H9 (cell line): ENCODE measurements around the gene TENM3. TPM values are rescaled to one million over a fixed set of nuclear protein-coding genes. Genes with fewer than 3 reads are reported as not detected.
A peak's percentile ranks its signal among the peaks of the same experiment; 100 is the strongest.

ENCODE experiments used
- DNase-seq: peaks from one replicate; pipeline ENCODE4 v3.0.0-alpha.2; 2017
- H2AFZ ChIP-seq: one replicate; pipeline ENCODE4 v1.6.1; 2013; ENCODE audit warnings: mild to moderate bottlenecking, low read length, control low read depth, moderate library complexity
- H2AK5ac ChIP-seq: 2 replicates; pipeline ENCODE4 v1.6.1; 2013; ENCODE audit warnings: low read length, control low read depth, mixed read lengths; ENCODE audit not compliant: insufficient read length
- H2BK120ac ChIP-seq: one replicate; pipeline ENCODE4 v1.6.1; 2013; ENCODE audit warnings: low read depth, mild to moderate bottlenecking, low read length, control low read depth, inconsistent platforms; ENCODE audit not compliant: poor library complexity, severe bottlenecking
- H2BK12ac ChIP-seq: 2 replicates; pipeline ENCODE4 v1.6.1; 2013; ENCODE audit warnings: low read length, control low read depth, mixed read lengths, low read depth; ENCODE audit not compliant: insufficient read length
- H2BK15ac ChIP-seq: 2 replicates; pipeline ENCODE4 v1.6.1; 2013; ENCODE audit warnings: low read depth, low read length, control low read depth
- H2BK20ac ChIP-seq: one replicate; pipeline ENCODE4 v1.6.1; 2013; ENCODE audit warnings: low read depth, mild to moderate bottlenecking, low read length, control low read depth, inconsistent platforms; ENCODE audit not compliant: poor library complexity, severe bottlenecking
- H2BK5ac ChIP-seq: 2 replicates; pipeline ENCODE4 v1.6.1; 2013; ENCODE audit warnings: low read length, control low read depth, mixed read lengths; ENCODE audit not compliant: insufficient read length
- H3K14ac ChIP-seq: 2 replicates; pipeline ENCODE4 v1.6.1; 2013; ENCODE audit warnings: low read length, control low read depth; ENCODE audit not compliant: insufficient read depth
- H3K18ac ChIP-seq: 2 replicates; pipeline ENCODE4 v1.6.1; 2013; ENCODE audit warnings: low read depth, mild to moderate bottlenecking, mixed read lengths, low read length, control low read depth; ENCODE audit not compliant: insufficient read length
- H3K23ac ChIP-seq: 2 replicates; pipeline ENCODE4 v1.6.1; 2013; ENCODE audit warnings: low read length, control low read depth, mixed read lengths, low read depth; ENCODE audit not compliant: insufficient read length
- H3K23me2 ChIP-seq: 2 replicates; pipeline ENCODE4 v1.6.1; 2013; ENCODE audit warnings: low read depth, mild to moderate bottlenecking, mixed read lengths, low read length, control low read depth; ENCODE audit not compliant: insufficient read length, poor library complexity, severe bottlenecking
- H3K27ac ChIP-seq: 2 replicates; pipeline ENCODE4 v1.5.1; 2013; ENCODE audit warnings: low read length, control low read depth, mixed read lengths, low read depth; ENCODE audit not compliant: insufficient read length
- H3K27me3 ChIP-seq: 2 replicates; pipeline ENCODE4 v1.6.1; 2013; ENCODE audit warnings: low read length, control low read depth, inconsistent platforms; ENCODE audit not compliant: insufficient read depth
- H3K4ac ChIP-seq: 2 replicates; pipeline ENCODE4 v1.6.1; 2013; ENCODE audit warnings: low read depth, mild to moderate bottlenecking, control low read depth, inconsistent platforms, low read length, moderate library complexity
- H3K4me1 ChIP-seq: 2 replicates; pipeline ENCODE4 v1.6.1; 2013; ENCODE audit warnings: low read length, control low read depth, inconsistent platforms; ENCODE audit not compliant: insufficient read depth
- H3K4me2 ChIP-seq: 2 replicates; pipeline ENCODE4 v1.6.1; 2013; ENCODE audit warnings: low read length, control low read depth, mixed read lengths; ENCODE audit not compliant: insufficient read length, insufficient read depth
- H3K56ac ChIP-seq: 2 replicates; pipeline ENCODE4 v1.6.1; 2013; ENCODE audit warnings: low read depth, mild to moderate bottlenecking, mixed read lengths, low read length, control low read depth; ENCODE audit not compliant: insufficient read length
- H3K79me1 ChIP-seq: 2 replicates; pipeline ENCODE4 v1.6.1; 2013; ENCODE audit warnings: low read depth, mild to moderate bottlenecking, moderate library complexity, low read length, control low read depth, inconsistent platforms; ENCODE audit not compliant: insufficient read depth, poor library complexity, severe bottlenecking
- H3K79me2 ChIP-seq: 2 replicates; pipeline ENCODE4 v1.6.1; 2013; ENCODE audit warnings: low read length, control low read depth, inconsistent platforms; ENCODE audit not compliant: insufficient read depth
- H3K9ac ChIP-seq: 2 replicates; pipeline ENCODE4 v1.6.1; 2013; ENCODE audit warnings: low read length, control low read depth, mixed read lengths; ENCODE audit not compliant: insufficient read length; ENCODE audit errors: extremely low read depth
- H3K9me3 ChIP-seq: one replicate; pipeline ENCODE4 v1.6.1; 2013; ENCODE audit warnings: low read depth, low read length, inconsistent platforms; ENCODE audit not compliant: control insufficient read depth
- H3T11ph ChIP-seq: one replicate; pipeline ENCODE4 v1.6.1; 2013; ENCODE audit warnings: mild to moderate bottlenecking, low read length, control low read depth, inconsistent platforms
- H4K20me1 ChIP-seq: one replicate; pipeline ENCODE4 v1.6.1; 2013; ENCODE audit not compliant: control insufficient read depth, insufficient read length, insufficient read depth
- H4K5ac ChIP-seq: 2 replicates; pipeline ENCODE4 v1.6.1; 2013; ENCODE audit warnings: low read depth, mild to moderate bottlenecking, mixed read lengths, low read length, control low read depth; ENCODE audit not compliant: insufficient read length
- H4K8ac ChIP-seq: replicated peaks from 2 replicates; pipeline ENCODE4 v1.6.1; 2013; ENCODE audit warnings: low read length, control low read depth, mixed read lengths, low read depth; ENCODE audit not compliant: insufficient read length
- H4K91ac ChIP-seq: 2 replicates; pipeline ENCODE4 v1.6.1; 2013; ENCODE audit warnings: low read depth, mild to moderate bottlenecking, moderate library complexity, mixed read lengths, low read length, control low read depth; ENCODE audit not compliant: insufficient read length
- H3K27ac Mint-ChIP-seq, 3 experiments: 2 replicates in 2 of 3; 3 replicates in 1 of 3; pipeline ENCODE4 v1.8.0; 2020 to 2021; ENCODE audit warnings: mixed read lengths in 3 of 3, mild to moderate bottlenecking in 1 of 3, moderate library complexity in 1 of 3
- H3K27me3 Mint-ChIP-seq: 2 replicates; pipeline ENCODE4 v1.8.0; 2021; ENCODE audit warnings: low read depth, mild to moderate bottlenecking, moderate library complexity, mixed read lengths
- H3K36me3 Mint-ChIP-seq, 3 experiments: 2 replicates in 2 of 3; 3 replicates in 1 of 3; pipeline ENCODE4 v1.8.0; 2020 to 2021; ENCODE audit warnings: low read depth in 3 of 3, mixed read lengths in 3 of 3; ENCODE audit not compliant: insufficient read depth in 1 of 3
- H3K4me1 Mint-ChIP-seq, 2 experiments: 2 replicates each; pipeline ENCODE4 v1.8.0; 2020; ENCODE audit warnings: mixed read lengths in 2 of 2
- H3K4me3 Mint-ChIP-seq, 2 experiments: 2 replicates in 1 of 2; 3 replicates in 1 of 2; pipeline ENCODE4 v1.8.0; 2020 to 2021; ENCODE audit warnings: mild to moderate bottlenecking in 2 of 2, mixed read lengths in 2 of 2, moderate library complexity in 1 of 2
- H3K9me3 Mint-ChIP-seq, 2 experiments: 2 replicates in 1 of 2; 3 replicates in 1 of 2; pipeline ENCODE4 v1.8.0; 2020; ENCODE audit warnings: mild to moderate bottlenecking in 2 of 2, mixed read lengths in 2 of 2, moderate library complexity in 1 of 2
- WGBS: extraction: QIAGEN DNeasy Blood & Tissue Kit; methylation state at CpG from one replicate; pipeline ENCODE4 v1.1.7; 2013; ENCODE audit warnings: missing lambda C conversion rate, low lambda C conversion rate, mixed read lengths; ENCODE audit not compliant: insufficient read length; ENCODE audit errors: extremely low coverage; 5-methylcytosine and 5-hydroxymethylcytosine counted together
- total RNA-seq: library from RNA; stranded (reverse); gene quantifications from 2 replicates; pipeline ENCODE4 v1.2.1, GENCODE V29; 2021
- TF ChIP-seq, protein P1 (sequence below): fragments of 200-600 bp; sonication (generic); conservative IDR thresholded peaks from 3 replicates; pipeline ENCODE4 v1.8.0; 2021; ENCODE audit warnings: antibody characterized with exemption, mild to moderate bottlenecking

Gene TENM3
- total RNA-seq, 1 experiment from 2014 or later: 49.6 TPM

DNA sequence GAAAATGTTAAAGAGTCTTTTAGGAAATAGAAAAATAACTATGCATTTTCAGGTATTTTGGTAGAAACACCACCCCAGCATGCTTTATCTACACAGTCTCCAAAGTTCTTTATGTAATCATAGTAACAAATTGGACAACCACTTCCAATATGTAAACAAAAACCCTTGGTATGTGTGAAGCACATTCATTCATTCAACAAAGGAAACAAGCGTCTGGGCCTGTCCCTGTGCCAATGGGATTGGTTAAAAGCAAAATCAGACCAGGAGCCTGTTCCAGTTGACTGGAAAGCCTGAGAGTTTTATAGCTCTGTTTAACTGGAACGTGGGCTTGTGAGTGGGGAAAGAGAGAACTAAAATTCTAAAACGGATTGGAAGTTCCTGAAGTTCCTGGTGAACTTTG lies 41.3 kb upstream of the TENM3 start:
- Histone ChIP-seq H3K27ac (no peak overlapping the region), H3K23me2 (no peaks in the 10 kb centered on the region), H2AK5ac (no peak overlapping the region), H3K27me3 (no peaks in the 10 kb centered on the region; the same call in 1 of the 2 replicates), H3K14ac (no peak overlapping the region), H2BK5ac (no peak overlapping the region), H3K56ac (no peak overlapping the region), H3K4me2 (no peak overlapping the region), H4K8ac (no peak overlapping the region), H2BK12ac (no peak overlapping the region), H3K79me2 (peaks cover 1% of the 10 kb centered on the region; the same call in 1 of the 2 replicates), H4K20me1 (no peaks in the 10 kb centered on the region), H3K9me3 (no peaks in the 10 kb centered on the region), H3K4me1 (peaks cover 8% of the 10 kb centered on the region; the same call in 1 of the 2 replicates), H2AFZ (no peak overlapping the region), H3K18ac (no peak overlapping the region), H4K91ac (no peak overlapping the region), H3K79me1 (peaks cover 2% of the 10 kb centered on the region), H3K4ac (no peak overlapping the region), H2BK15ac (no peak overlapping the region), H4K5ac (no peak overlapping the region), H3T11ph (no peak overlapping the region), H2BK20ac (no peak overlapping the region), H2BK120ac (no peak overlapping the region), H3K9ac (no peak overlapping the region), H3K23ac (no peak overlapping the region)
- Mint-ChIP-seq H3K27me3 (no peaks in the 10 kb centered on the region), H3K27ac (0 out of 7 replicates have a peak overlapping the region, but pooled peaks of 1 of the 3 experiments have one; percentile 80), H3K36me3 (peaks cover 0 to 5% (median 0%) of the 10 kb centered on the region in 3 experiments; a peak in 3 of 7 replicates), H3K4me1 (peaks cover 29 to 36% of the 10 kb centered on the region in 2 experiments), H3K4me3 (no peak overlapping the region), H3K9me3 (no peaks in the 10 kb centered on the region)
- WGBS: no CpG with 5 or more reads among the region's 3 CpGs
- TF ChIP-seq, protein P1, sequence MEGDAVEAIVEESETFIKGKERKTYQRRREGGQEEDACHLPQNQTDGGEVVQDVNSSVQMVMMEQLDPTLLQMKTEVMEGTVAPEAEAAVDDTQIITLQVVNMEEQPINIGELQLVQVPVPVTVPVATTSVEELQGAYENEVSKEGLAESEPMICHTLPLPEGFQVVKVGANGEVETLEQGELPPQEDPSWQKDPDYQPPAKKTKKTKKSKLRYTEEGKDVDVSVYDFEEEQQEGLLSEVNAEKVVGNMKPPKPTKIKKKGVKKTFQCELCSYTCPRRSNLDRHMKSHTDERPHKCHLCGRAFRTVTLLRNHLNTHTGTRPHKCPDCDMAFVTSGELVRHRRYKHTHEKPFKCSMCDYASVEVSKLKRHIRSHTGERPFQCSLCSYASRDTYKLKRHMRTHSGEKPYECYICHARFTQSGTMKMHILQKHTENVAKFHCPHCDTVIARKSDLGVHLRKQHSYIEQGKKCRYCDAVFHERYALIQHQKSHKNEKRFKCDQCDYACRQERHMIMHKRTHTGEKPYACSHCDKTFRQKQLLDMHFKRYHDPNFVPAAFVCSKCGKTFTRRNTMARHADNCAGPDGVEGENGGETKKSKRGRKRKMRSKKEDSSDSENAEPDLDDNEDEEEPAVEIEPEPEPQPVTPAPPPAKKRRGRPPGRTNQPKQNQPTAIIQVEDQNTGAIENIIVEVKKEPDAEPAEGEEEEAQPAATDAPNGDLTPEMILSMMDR: no peak
- DNase-seq: no peak
